OCI-LY1 (cell line): ENCODE results near the gene FHIT.

Experiments used
- EZH2 ChIP-seq: fragments of 200-600 bp; sonication (generic), shearing (Covaris generic); IDR thresholded peaks from 2 replicates; pipeline ENCODE4 v1.8.0; 2017; ENCODE audit warnings: borderline replicate concordance, mixed run types, mild to moderate bottlenecking, antibody characterized with exemption, low read length, moderate library complexity, mixed read lengths
- TF ChIP-seq, protein P1 (sequence below): fragments of 200-600 bp; sonication (generic), shearing (Covaris generic); IDR thresholded peaks from 2 replicates; pipeline ENCODE4 v1.5.1; 2017; ENCODE audit warnings: mild to moderate bottlenecking, antibody characterized with exemption, low read length, moderate library complexity, mixed read lengths

DNA sequence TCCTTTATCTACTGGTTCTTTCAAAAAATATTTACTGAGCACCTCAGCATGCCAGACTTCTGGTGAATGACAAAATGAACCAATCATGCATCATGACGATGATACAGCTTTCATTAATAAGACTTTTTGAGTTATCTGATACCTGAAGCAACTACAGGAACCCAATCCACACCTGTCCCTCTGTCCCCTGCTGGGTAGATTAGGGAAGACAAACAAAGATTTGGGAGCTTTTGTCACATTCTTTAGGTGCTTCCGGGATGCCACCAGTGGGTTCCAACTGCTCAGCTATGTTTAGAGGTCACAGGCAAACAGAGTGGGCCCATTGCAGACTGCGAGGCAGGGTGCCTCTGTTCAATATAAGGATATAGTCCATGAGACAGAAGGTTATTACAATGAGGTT is 1180.9 kb downstream of the FHIT start:
- TF ChIP-seq EZH2: no peak
- TF ChIP-seq, protein P1, sequence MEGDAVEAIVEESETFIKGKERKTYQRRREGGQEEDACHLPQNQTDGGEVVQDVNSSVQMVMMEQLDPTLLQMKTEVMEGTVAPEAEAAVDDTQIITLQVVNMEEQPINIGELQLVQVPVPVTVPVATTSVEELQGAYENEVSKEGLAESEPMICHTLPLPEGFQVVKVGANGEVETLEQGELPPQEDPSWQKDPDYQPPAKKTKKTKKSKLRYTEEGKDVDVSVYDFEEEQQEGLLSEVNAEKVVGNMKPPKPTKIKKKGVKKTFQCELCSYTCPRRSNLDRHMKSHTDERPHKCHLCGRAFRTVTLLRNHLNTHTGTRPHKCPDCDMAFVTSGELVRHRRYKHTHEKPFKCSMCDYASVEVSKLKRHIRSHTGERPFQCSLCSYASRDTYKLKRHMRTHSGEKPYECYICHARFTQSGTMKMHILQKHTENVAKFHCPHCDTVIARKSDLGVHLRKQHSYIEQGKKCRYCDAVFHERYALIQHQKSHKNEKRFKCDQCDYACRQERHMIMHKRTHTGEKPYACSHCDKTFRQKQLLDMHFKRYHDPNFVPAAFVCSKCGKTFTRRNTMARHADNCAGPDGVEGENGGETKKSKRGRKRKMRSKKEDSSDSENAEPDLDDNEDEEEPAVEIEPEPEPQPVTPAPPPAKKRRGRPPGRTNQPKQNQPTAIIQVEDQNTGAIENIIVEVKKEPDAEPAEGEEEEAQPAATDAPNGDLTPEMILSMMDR: no peak
